ENCODE measurements around the gene CDH4. TPM values are rescaled to one million over a fixed set of nuclear protein-coding genes. Genes with fewer than 3 reads are reported as not detected.
"Not testable (repeated sequence)": the region's sequence is repeated elsewhere in the genome, so short reads cannot be mapped to it uniquely, and the experiment has no call there.

CDH4 gene
- total RNA-seq, 6 donors from 2014 or later: 0.20 to 1.0 (median 0.40) TPM; not detected in 1

DNA sequence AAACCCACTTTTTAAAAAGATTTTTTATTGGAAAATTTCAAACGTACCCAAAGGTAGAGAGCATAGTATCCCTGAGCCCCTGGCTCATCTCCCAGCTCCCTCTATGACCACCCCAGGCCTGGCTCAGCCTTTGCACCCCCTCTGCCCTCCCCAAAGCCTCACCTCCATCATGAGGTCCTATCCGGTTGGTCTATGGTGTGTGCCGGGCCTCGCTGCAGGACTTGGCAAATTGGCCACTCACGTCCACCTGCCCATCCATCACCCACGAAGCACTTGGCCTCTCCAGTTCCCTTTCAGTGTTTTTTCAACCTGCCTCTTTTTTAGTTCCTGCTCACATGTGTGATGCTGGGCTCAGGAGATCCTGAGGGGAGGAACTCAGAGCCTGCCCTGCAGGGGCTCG is 147.4 kb downstream of the CDH4 start:
- no peak for DNase-seq
- 92 to 95% methylated on average over 7 of the region's 7 CpGs for WGBS, 2 donors
- H3K27me3 ChIP-seq: no peaks in the 10 kb centered on the region
- no peaks in the 10 kb centered on the region for H3K4me1 ChIP-seq
- H3K9me3 ChIP-seq: peaks cover 0 to 6% (median 0%) of the 10 kb centered on the region in 4 donors
- no peak for ATAC-seq (ENCODE audit: low FRiP score in 2 of 2)
- no peaks in the 10 kb centered on the region for H3K36me3 ChIP-seq
- H3K4me3 ChIP-seq: no peak overlapping the region
- no peak for TF ChIP-seq POLR2AphosphoS5 (IDR thresholded peaks at IDR 0.05)
- TF ChIP-seq EP300 (IDR thresholded peaks at IDR 0.05): no peak
- no peak overlapping the region for H3K27ac ChIP-seq

- TF ChIP-seq POLR2A (IDR thresholded peaks at IDR 0.05): no peak
- no peak for TF ChIP-seq POLR2AphosphoS5 (IDR thresholded peaks at IDR 0.05)
- no peak for TF ChIP-seq EP300 (IDR thresholded peaks at IDR 0.05)
- TF ChIP-seq CTCF (IDR thresholded peaks at IDR 0.05): no peak
- Histone ChIP-seq H3K4me3 (no peak overlapping the region), H3K27ac (no peak overlapping the region), H3K27me3 (no peaks in the 10 kb centered on the region), H3K9me3 (peaks cover 0 to 6% (median 0%) of the 10 kb centered on the region in 4 donors), H3K4me1 (no peaks in the 10 kb centered on the region), H3K36me3 (no peaks in the 10 kb centered on the region)
- no peak for ATAC-seq (ENCODE audit: low FRiP score in 2 of 2)
- WGBS, 2 donors: 83 to 90% methylated on average over 8 of the region's 8 CpGs
- DNase-seq: no peak
Observed at GRCh38 chr20:61400499-61400898, 148.4 kb downstream of the CDH4 start.

DNA sequence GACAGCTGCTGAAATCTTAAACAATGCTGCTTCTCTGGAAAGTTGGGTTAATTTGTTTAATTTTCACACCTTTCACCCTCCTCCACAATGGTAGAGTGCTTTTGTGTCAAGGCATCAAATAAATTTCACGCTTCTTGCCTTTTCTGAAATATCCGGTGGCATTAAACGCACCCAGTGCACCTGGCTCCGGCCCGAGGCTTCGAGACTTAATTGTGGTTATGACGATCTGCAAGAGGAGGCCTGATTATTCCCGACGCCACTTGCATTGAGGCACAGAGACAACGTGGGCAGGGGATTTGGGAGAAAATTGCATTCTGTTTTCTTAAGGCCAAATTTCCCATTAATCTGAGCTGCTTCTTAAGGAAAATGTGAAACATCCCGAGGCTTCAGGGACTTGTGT is 152.2 kb downstream of the CDH4 start:
- ATAC-seq (ENCODE audit: low FRiP score in 2 of 2) (no peak), DNase-seq (no peak)
- 89 to 91% methylated on average over 11 of the region's 11 CpGs for WGBS, 2 donors
- Histone ChIP-seq H3K4me1 (no peaks in the 10 kb centered on the region), H3K4me3 (no peak overlapping the region), H3K27me3 (no peaks in the 10 kb centered on the region), H3K27ac (no peak overlapping the region), H3K36me3 (no peaks in the 10 kb centered on the region), H3K9me3 (peaks cover 0 to 6% (median 0%) of the 10 kb centered on the region in 4 donors)
- no peak for TF ChIP-seq POLR2AphosphoS5 (IDR thresholded peaks at IDR 0.05)
- no peak for TF ChIP-seq EP300 (IDR thresholded peaks at IDR 0.05)
- TF ChIP-seq CTCF (IDR thresholded peaks at IDR 0.05): no peak
- TF ChIP-seq POLR2A (IDR thresholded peaks at IDR 0.05): no peak

DNA sequence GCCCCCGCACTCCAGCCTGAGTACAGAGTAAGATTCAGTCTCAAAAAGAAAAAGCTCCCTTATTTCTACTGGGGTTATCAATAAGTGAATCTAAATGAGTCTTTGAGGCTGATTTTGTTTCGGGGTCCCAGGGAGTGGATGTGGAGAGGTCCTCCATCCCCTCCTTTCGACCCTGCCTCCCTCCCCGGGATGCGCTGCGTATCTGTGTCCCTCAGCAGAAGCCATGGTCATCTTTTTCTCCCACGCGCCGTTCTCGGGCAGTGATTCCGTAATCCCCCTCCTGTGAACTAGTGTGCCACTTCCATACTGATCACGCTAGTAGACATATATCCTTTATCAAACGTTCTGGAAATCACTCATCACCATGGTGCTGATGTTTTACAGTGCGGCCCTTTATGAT is 152.9 kb downstream of the CDH4 start:
- no peak for DNase-seq
- ATAC-seq (ENCODE audit: low FRiP score in 2 of 2): no peak
- Histone ChIP-seq H3K36me3 (no peaks in the 10 kb centered on the region), H3K4me3 (no peak overlapping the region), H3K9me3 (peaks cover 0 to 6% (median 0%) of the 10 kb centered on the region in 4 donors), H3K27ac (no peak overlapping the region), H3K27me3 (no peaks in the 10 kb centered on the region), H3K4me1 (no peaks in the 10 kb centered on the region)
- no peak for TF ChIP-seq CTCF (IDR thresholded peaks at IDR 0.05)
- 93 to 94% methylated on average over 14 of the region's 14 CpGs for WGBS, 2 donors

- not testable (repeated sequence) for H3K27ac ChIP-seq; H3K36me3 ChIP-seq; H3K4me3 ChIP-seq; H3K27me3 ChIP-seq; H3K9me3 ChIP-seq; H3K4me1 ChIP-seq; DNase-seq; ATAC-seq (ENCODE audit: low FRiP score in 2 of 2)
- 90 to 91% methylated on average over 8 of the region's 8 CpGs for WGBS, 2 donors
Observed at GRCh38 chr20:61406773-61407172, 154.7 kb downstream of the CDH4 start.

DNA sequence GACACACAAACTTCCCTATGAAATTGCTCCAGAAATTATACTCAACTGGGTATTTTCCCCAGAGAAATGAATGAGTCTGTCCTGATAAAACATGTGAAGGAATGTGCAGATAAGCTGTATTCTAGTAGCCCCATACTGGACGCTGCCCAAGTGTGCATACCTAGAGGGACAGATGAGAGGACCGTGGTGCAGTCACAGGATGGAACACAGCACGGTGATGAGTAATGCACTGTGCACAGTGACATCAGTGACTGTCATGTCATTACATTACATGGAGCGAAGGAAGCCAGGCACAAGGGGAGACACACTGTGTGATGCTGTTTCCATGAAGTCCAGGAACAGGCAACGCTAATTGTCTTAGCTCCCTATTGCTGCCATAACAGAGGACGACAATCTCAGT is 155.5 kb downstream of the CDH4 start:
- Histone ChIP-seq H3K4me3 (no peak overlapping the region), H3K4me1 (no peaks in the 10 kb centered on the region), H3K27me3 (no peaks in the 10 kb centered on the region), H3K9me3 (no peaks in the 10 kb centered on the region), H3K36me3 (no peaks in the 10 kb centered on the region), H3K27ac (no peak overlapping the region)
- WGBS, 2 donors: 70 to 78% methylated on average over 2 to 6 of the region's 6 CpGs
- no peak for TF ChIP-seq POLR2AphosphoS5 (IDR thresholded peaks at IDR 0.05)
- no peak for TF ChIP-seq POLR2A (IDR thresholded peaks at IDR 0.05)
- TF ChIP-seq CTCF (IDR thresholded peaks at IDR 0.05): no peak
- TF ChIP-seq EP300 (IDR thresholded peaks at IDR 0.05): no peak
- DNase-seq (no peak), ATAC-seq (ENCODE audit: low FRiP score in 2 of 2) (no peak)

Measured in upper lobe of left lung (tissue), 6 donors.